Panc1 (cell line): ENCODE measurements around the gene MX1. TPM values are rescaled to one million over a fixed set of nuclear protein-coding genes. Genes with fewer than 3 reads are reported as not detected.

Experiments
- ATAC-seq: fragments of 200-7000 bp; cut with Tn5 transposase; 2 replicates; pipeline ENCODE4 v1.9.1; 2020; ENCODE audit warnings: mild to moderate bottlenecking, moderate library complexity
- BruUV-seq: library from RNA; stranded (reverse); fragments of 400-500 nt; replicated peaks from 2 replicates; lab custom pipeline; 2021; lab: Mats Ljungman, UMichigan
- CTCF ChIA-PET: fragments of 300-600 bp; sonication (Branson Sonifier 250); formaldehyde crosslinking; loops from one replicate; lab custom pipeline; 2022; ENCODE audit warnings: antibody characterized with exemption; lab: Charles Lee
- POLR2A ChIA-PET: fragments of 300-600 bp; sonication (Branson Sonifier 250); formaldehyde crosslinking; loops from one replicate; lab custom pipeline; 2022; ENCODE audit warnings: antibody characterized with exemption; lab: Charles Lee
- DNase-seq: peaks from one replicate; pipeline ENCODE4 v3.0.0-alpha.2; 2010; ENCODE audit warnings: low read depth, low spot score
- H3K27ac ChIP-seq: 2 replicates; pipeline ENCODE4 v1.5.1; 2011; ENCODE audit warnings: mild to moderate bottlenecking, low read length, inconsistent platforms
- H3K27me3 ChIP-seq: fragments of 200-500 bp; sonication (Bioruptor generic); 2 replicates; pipeline ENCODE4 v1.6.0; 2014; ENCODE audit warnings: low read length, inconsistent platforms; ENCODE audit not compliant: control insufficient read depth, insufficient read depth
- H3K36me3 ChIP-seq: fragments of 200-500 bp; sonication (Bioruptor generic); 2 replicates; pipeline ENCODE4 v1.5.1; 2014; ENCODE audit warnings: inconsistent platforms, mild to moderate bottlenecking, low read length, moderate library complexity; ENCODE audit not compliant: control insufficient read depth, insufficient read depth
- H3K4me1 ChIP-seq: 2 replicates; pipeline ENCODE4 v1.5.1; 2011; ENCODE audit warnings: inconsistent platforms, mild to moderate bottlenecking, low read length, moderate library complexity; ENCODE audit not compliant: control insufficient read depth, insufficient read depth
- H3K4me3 ChIP-seq, 2 experiments: 2 replicates each; pipeline ENCODE4 v1.5.1; 2011 to 2012; ENCODE audit warnings: low read depth in 2 of 2, low read length in 2 of 2, mild to moderate bottlenecking in 2 of 2, inconsistent platforms in 1 of 2, moderate library complexity in 1 of 2
- H3K9me3 ChIP-seq: fragments of 200-500 bp; sonication (Bioruptor generic); 2 replicates; pipeline ENCODE4 v1.5.1; 2014; ENCODE audit warnings: low read depth, mild to moderate bottlenecking, inconsistent platforms, low read length, moderate library complexity; ENCODE audit not compliant: control insufficient read depth, insufficient read depth
- CTCF ChIP-seq: fragments of 450-650 bp; IDR thresholded peaks from 2 replicates; pipeline ENCODE4 v1.5.1; 2017; ENCODE audit warnings: mild to moderate bottlenecking
- POLR2AphosphoS5 ChIP-seq: IDR thresholded peaks from 2 replicates; pipeline ENCODE4 v1.6.1; 2012; ENCODE audit warnings: mild to moderate bottlenecking, low read depth, low read length, moderate library complexity
- REST ChIP-seq, 2 experiments: IDR thresholded peaks; 2 replicates each; pipeline ENCODE4 v1.6.1; 2011 to 2012; ENCODE audit warnings: low read depth in 2 of 2, control low read depth in 1 of 2, low read length in 1 of 2, mild to moderate bottlenecking in 1 of 2, moderate library complexity in 1 of 2; ENCODE audit not compliant: insufficient read depth in 1 of 2
- SIN3A ChIP-seq: IDR thresholded peaks from 2 replicates; pipeline ENCODE4 v1.6.1; 2012; ENCODE audit warnings: low read depth, mild to moderate bottlenecking, low read length, moderate library complexity, borderline replicate concordance; ENCODE audit not compliant: insufficient read depth
- TCF7L2 ChIP-seq: IDR thresholded peaks from 2 replicates; pipeline ENCODE4 v1.6.1; 2011; ENCODE audit warnings: mild to moderate bottlenecking, low read depth, low read length, inconsistent platforms
- in situ Hi-C: cut with HindIII; loops from 2 replicates; pipeline ENCODE4 v1.10.0; 2016; ENCODE audit warnings: low sequenced_read_pairs, low pct_unique_long_range_greater_than_20kb
- intact Hi-C: fragments of 100-400 bp; cut with micrococcal nuclease; formaldehyde crosslinking; loops from one replicate; pipeline ENCODE4 v1.10.0; 2022; ENCODE audit not compliant: unreplicated experiment
- total RNA-seq: library from RNA; stranded (reverse); gene quantifications from one replicate; pipeline ENCODE4 v1.2.1, GENCODE V29; 2021; ENCODE audit not compliant: unreplicated experiment

Gene MX1
- total RNA-seq, 1 experiment from 2014 or later, result 7.8 TPM

- Histone ChIP-seq H3K27ac (no peak overlapping the region), H3K9me3 (no peaks in the 10 kb centered on the region), H3K4me1 (no peaks in the 10 kb centered on the region; the same call in 1 of the 2 replicates), H3K27me3 (no peaks in the 10 kb centered on the region), H3K4me3 (no peak overlapping the region), H3K36me3 (no peaks in the 10 kb centered on the region)
- CTCF ChIA-PET, result interaction anchor here (0.9 to 1.3 kb wide), 2 partner anchors 34 to 89 kb away, joined by 3 read pairs; no protein-coding TSS in a partner anchor
- no TSS peak for BruUV-seq
- POLR2A ChIA-PET, result interaction anchor here (0.6 kb wide), 1 partner anchor 95 kb away, joined by 3 read pairs; no protein-coding TSS in a partner anchor
- DNase-seq (no peak), ATAC-seq (no peak)
- in situ Hi-C loops, result no loop called here
- no peak for TF ChIP-seq SIN3A
- no peak for TF ChIP-seq CTCF
- TF ChIP-seq REST (IDR thresholded peaks at IDR 0.05; ENCODE audit: insufficient read depth in 1 of 2, low read depth in 2 of 2, low read length in 1 of 2), result no peak
- TF ChIP-seq POLR2AphosphoS5, result no peak
- TF ChIP-seq TCF7L2, result no peak
- intact Hi-C loops, result no loop called here
These were observed 32.5 kb downstream of the MX1 start for GRCh38 chr21:41458559-41458958.

- Histone ChIP-seq H3K9me3 (no peaks in the 10 kb centered on the region), H3K27me3 (no peaks in the 10 kb centered on the region), H3K4me1 (no peaks in the 10 kb centered on the region; the same call in 1 of the 2 replicates), H3K36me3 (no peaks in the 10 kb centered on the region), H3K27ac (no peak overlapping the region), H3K4me3 (no peak overlapping the region)
- ChIA-PET CTCF (interaction anchor here (0.9 kb wide), 1 partner anchor 177 kb away, joined by 3 read pairs; no protein-coding TSS in a partner anchor), POLR2A (no interaction called here)
- intact Hi-C loops (loop anchor here (5.0 kb wide), 2 partner anchors 93 to 178 kb away; no protein-coding TSS in a partner anchor), in situ Hi-C loops (no loop called here)
- DNase-seq (no peak), ATAC-seq (no peak)
- BruUV-seq, result no TSS peak
- no peak for TF ChIP-seq TCF7L2
- TF ChIP-seq REST (IDR thresholded peaks at IDR 0.05; ENCODE audit: insufficient read depth in 1 of 2, low read depth in 2 of 2, low read length in 1 of 2), result no peak
- no peak for TF ChIP-seq SIN3A
- TF ChIP-seq CTCF, result no peak
- no peak for TF ChIP-seq POLR2AphosphoS5
These were observed 34.0 kb downstream of the MX1 start for GRCh38 chr21:41459884-41460534.
